Measurements from ENCODE around the gene CSRNP2.

The CSRNP2 gene

GRCh38 chr12:51076236-51076930, 7.0 kb downstream of the CSRNP2 start:
- DNase-seq = peak; percentile 2

- no peak for DNase-seq
Measured at GRCh38 chr12:51075390-51075789, 8.0 kb downstream of the CSRNP2 start.

DNA sequence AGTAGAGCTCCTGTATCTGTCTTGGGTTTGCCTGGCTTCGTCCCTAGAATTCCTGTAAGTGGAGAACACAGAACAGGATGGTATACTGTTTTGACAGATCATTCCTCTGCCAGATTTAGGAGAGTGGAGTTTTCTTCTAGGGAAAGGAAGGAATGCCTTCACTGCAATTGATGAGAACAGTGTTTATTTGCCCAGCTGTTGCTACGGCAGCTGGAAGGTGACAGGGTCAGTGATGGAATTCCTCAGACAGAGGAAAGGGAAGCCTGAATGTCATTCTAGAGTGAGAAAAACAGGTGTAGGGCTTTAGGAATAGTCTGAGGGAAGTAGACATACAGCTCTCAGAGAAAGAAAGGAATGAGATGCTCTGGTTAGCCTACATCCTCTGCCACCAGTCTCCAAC, 11.7 kb downstream of the CSRNP2 start:
- DNase-seq = no peak

GRCh38 chr12:51070004-51070403, 13.4 kb downstream of the CSRNP2 start:
- DNase-seq = no peak

- no peak for DNase-seq
Measured at GRCh38 chr12:51067771-51068170, 15.6 kb downstream of the CSRNP2 start.

DNA sequence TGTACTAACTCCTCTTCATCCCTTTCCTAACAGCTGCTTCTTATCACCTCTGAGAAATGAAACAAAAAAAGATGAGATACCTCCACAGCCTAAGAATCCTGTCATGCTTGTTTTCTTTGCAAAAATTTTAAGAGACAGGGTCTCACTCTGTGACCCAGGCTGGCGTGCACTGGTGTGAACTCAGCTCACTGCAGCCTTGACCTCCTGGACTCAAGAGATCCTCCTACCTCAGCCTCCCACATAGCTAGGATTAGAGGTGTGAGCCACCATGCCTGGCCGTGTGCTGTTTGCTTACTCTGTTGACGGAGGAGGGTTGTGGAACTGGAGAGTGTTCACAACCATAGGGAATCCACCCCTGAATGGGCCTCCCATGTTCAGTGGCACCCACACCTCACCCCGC, 16.2 kb downstream of the CSRNP2 start:
- DNase-seq = no peak

GRCh38 chr12:51065530-51065929, 17.9 kb downstream of the CSRNP2 start:
- no peak for DNase-seq

- no peak for DNase-seq
Measured at GRCh38 chr12:51062631-51063397, 20.6 kb downstream of the CSRNP2 start.

DNA sequence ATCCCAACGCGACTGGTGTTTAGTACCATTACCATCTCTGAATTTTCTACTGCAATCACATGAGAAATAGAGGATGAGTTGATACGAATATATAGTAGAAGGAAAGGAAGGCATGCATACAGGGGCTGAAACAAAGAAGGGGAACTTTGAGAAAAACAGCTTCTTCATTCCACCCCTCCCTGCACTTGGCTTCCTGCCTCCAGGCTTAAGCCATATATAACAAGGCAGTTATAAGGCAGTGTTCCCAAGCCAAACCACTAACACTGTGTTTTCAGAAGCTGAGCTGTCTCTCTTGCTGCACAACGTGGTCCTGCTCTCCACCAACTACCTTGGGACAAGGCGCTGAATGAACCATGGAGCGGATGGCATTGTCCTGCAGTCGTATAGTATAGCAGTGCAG, 24.3 kb downstream of the CSRNP2 start:
- no peak for DNase-seq

DNA sequence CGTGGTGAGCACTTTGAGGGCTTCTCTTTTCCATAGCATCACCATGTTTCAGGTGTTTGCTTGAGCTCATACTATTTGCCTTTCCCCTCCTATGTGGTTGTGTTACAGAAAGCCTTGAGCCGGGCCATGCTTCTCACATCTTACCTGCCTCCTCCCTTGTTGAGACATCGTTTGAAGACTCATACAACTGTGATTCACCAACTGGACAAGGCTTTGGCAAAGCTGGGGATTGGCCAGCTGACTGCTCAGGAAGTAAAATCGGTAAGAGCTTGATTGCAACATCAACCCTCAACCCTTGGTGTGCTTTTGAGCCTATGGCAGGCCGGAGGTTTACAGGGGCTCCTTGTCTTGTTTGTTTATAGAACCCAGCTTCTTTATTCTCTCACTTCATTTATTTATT, 27.2 kb downstream of the CSRNP2 start:
- no peak for DNase-seq

GRCh38 chr12:51055060-51055459, 28.3 kb downstream of the CSRNP2 start:
- DNase-seq = no peak

- no peak for DNase-seq
Measured at GRCh38 chr12:51051787-51052186, 31.6 kb downstream of the CSRNP2 start.

- DNase-seq = no peak
Measured at GRCh38 chr12:51049525-51049924, 33.9 kb downstream of the CSRNP2 start.

- DNase-seq = no peak
Measured at GRCh38 chr12:51048661-51049251, 34.6 kb downstream of the CSRNP2 start.

- peak; percentile 87 for DNase-seq
Measured at GRCh38 chr12:51047655-51048540, 35.5 kb downstream of the CSRNP2 start, which contains the start of gene LETMD1. TSS of gene LETMD1 (plus strand) at chr12:51048327. CDS start at chr12:51048357, 30 bp downstream.

DNA sequence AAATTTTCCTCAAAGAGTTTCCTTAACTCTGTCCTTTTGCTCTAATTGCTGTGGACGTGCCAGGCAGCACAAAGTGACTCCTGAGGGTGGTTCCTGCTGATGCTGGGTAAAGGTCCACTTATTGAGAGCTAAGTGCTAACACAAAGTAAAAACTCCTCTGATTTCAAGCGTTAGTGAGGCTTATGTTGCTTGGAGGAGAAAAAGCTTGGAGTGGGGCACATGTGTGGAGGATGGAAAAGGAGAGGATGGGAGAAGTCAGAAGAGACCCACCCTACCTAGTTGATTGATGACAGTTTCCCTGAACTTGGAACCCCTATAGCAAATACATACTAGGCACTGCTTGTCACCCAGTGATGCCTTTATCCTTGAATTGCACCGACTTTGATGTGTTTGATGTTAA, 47.1 kb downstream of the CSRNP2 start:
- DNase-seq = no peak

- DNase-seq = no peak
Measured at GRCh38 chr12:51033457-51034089, 49.8 kb downstream of the CSRNP2 start.

GRCh38 chr12:51033048-51033447, 50.3 kb downstream of the CSRNP2 start:
- no peak for DNase-seq

GRCh38 chr12:51028813-51029150, 54.6 kb downstream of the CSRNP2 start:
- DNase-seq = no peak

DNA sequence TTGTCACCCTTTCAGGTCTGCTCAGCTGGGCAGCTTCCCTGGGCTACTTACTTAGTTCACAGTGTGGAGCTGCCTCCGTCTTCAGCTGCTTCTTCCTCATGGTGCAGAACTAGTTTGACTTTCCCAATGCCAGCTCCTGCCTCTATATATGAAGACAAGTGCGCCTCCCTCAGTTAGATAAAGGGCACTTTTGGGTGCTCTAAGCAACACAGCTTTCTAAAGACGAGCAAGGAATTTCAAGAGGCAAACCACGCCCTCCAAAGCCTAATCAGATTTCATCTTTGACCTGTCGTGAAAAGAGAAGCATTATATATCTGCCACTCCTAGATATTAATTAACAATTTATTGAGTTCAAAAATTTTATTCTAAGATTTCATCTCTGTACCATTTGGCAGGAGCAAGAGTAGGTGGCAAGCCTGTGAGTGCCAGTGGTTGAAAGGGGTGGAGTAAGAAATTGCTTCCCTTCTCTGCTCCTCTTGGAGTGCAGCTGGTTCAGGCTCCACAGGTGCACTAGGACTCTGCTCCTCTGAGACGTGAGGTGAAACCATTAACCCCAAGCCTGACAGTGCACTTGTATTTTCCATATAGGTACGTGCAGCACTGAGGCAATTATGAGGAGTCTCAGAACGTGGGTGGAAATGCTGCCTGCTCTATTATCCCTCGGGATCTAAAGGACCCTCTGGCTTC, 55.1 kb downstream of the CSRNP2 start:
- no peak for DNase-seq

DNA sequence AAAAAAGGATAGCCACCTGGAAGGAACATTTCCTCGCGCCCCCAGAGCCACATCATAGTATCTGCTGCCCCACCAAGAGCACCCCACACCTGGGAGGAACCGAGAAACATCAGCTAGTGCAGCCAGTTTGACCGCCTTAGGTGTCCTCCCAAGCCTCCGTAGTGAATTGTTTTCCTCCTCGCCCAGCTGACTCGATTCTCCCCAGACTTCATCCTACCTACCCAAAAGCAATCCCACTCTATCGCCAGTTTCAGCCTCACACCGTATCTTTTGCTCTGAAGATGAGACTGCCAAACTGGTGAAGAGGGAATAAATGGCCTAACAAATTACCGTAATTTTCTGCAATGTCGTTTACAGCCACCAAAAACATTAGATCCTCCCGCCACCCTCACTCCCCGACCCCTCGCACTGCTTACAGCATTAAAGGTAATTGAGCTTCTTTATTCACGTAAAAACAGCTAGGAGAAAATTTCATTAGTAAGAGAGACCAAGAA, 56.0 kb downstream of the CSRNP2 start:
- DNase-seq = no peak
